GM12864 (cell line): Measurements from ENCODE around the gene NSUN6.

Source experiments
- DNase-seq: peaks from one replicate; pipeline ENCODE4 v3.0.0-alpha.2; 2011; ENCODE audit warnings: low read depth
- H3K4me3 ChIP-seq: 2 replicates; pipeline ENCODE4 v1.5.1; 2011; ENCODE audit warnings: mild to moderate bottlenecking, low read depth, low read length, control low read depth
- TF ChIP-seq, protein P1 (sequence below): IDR thresholded peaks from 2 replicates; pipeline ENCODE4 v1.5.1; 2011; ENCODE audit warnings: low read depth, mild to moderate bottlenecking, moderate library complexity, low read length, control low read depth, inconsistent platforms; ENCODE audit errors: missing control alignments

NSUN6 gene

DNA sequence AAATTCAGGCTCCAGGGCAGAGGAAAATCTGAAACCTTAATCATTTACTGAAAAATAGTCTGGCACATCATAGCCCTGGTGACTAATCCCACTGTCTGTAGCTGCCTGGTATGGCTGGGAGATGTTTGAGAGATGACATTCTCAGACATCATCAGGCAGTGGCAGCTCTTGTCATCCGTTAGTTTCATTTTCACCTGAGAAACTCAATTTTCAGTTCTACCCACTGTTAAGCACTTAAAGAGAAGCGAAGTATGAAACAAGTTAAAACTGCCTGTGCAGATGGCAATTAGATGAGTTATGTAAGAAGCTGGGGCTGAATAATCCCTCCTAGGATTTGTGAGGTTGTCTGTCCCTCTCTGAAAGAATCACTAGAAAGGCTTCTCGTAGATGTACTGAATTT lies 150.2 kb downstream of the NSUN6 start:
- DNase-seq, result peak; percentile 21
- TF ChIP-seq, protein P1, sequence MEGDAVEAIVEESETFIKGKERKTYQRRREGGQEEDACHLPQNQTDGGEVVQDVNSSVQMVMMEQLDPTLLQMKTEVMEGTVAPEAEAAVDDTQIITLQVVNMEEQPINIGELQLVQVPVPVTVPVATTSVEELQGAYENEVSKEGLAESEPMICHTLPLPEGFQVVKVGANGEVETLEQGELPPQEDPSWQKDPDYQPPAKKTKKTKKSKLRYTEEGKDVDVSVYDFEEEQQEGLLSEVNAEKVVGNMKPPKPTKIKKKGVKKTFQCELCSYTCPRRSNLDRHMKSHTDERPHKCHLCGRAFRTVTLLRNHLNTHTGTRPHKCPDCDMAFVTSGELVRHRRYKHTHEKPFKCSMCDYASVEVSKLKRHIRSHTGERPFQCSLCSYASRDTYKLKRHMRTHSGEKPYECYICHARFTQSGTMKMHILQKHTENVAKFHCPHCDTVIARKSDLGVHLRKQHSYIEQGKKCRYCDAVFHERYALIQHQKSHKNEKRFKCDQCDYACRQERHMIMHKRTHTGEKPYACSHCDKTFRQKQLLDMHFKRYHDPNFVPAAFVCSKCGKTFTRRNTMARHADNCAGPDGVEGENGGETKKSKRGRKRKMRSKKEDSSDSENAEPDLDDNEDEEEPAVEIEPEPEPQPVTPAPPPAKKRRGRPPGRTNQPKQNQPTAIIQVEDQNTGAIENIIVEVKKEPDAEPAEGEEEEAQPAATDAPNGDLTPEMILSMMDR, result no peak
- no peak overlapping the region for H3K4me3 ChIP-seq

DNA sequence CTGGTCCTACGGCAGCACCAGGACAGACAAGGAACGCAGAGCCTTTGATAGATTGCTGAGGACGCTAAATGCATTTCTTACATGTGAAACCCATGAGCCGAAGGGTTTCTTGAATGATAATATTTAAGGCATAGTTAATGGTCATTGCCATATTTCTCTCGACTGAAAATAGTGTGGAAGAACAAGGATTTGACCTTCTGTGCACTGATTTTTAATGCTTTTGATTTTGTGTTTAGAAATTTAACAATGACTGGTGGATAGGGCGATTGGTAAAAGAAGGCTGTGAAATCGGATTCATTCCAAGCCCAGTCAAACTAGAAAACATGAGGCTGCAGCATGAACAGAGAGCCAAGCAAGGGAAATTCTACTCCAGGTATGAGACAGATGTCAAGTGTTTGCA lies 150.8 kb downstream of the NSUN6 start:
- no peak overlapping the region for H3K4me3 ChIP-seq
- TF ChIP-seq, protein P1, result no peak
- DNase-seq, result no peak

DNA sequence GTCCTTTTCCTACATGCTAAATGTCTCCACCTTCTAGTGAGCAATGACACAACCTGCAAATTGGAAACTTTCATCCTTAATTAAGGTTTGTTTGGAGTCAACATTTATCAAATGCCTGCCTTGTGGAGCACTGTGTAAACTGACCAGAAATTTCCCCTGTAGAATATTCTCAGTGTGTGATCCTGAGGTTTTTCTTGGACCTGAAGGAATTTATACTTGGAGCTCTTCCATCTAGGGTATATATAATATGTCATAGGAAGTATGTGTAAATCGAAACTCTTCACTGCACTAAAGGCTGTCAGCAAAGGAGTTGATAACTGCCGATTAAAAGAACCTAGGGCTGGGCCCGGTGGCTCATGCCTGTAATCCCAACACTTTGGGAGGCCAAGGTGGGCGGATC lies 152.4 kb downstream of the NSUN6 start:
- DNase-seq, result no peak
- no peak overlapping the region for H3K4me3 ChIP-seq
- TF ChIP-seq, protein P1, result no peak

DNA sequence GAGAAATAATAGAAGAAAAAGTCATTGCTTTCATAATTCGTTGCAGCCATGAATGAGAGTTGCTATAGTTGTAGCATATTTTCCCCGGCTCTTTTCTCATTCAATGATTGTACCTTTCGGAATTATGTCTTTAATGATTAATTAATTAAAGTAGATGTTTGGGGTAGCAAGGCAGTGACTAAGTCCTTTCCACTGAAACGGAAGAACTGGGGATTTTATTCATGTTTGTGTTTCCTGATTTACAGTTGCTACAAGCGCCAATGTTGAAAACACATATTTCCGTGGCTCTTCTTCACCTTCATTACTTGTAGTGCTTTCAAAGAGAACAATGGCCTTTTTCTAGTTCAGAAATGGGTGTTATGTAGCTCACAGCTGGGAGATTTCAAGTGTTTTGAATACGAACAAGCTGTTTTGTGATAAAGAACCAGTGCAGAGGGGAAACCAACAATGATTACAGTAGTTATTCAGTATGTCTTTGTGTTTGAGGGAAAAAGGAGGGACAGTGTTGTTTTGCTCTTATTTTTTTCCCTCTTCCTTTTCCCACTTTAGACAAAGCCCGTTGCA lies 153.5 kb downstream of the NSUN6 start:
- no peak overlapping the region for H3K4me3 ChIP-seq
- no peak for DNase-seq
- TF ChIP-seq, protein P1, result no peak
